IMR-90 (cell line): ENCODE measurements around the gene VPS37C. TPM values are rescaled to one million over a fixed set of nuclear protein-coding genes. Genes with fewer than 3 reads are reported as not detected.

ENCODE experiments used
- ATAC-seq: fragments of 200-7000 bp; cut with Tn5 transposase; 2 replicates; pipeline ENCODE4 v1.9.1; 2020; ENCODE audit warnings: low read depth, mild to moderate bottlenecking, moderate library complexity
- Bru-seq: library from RNA; stranded (reverse); fragments of 400-500 nt; gene quantifications from one replicate; lab custom pipeline; 2021; lab: Mats Ljungman, UMichigan
- BruChase-seq, 2 experiments: library from RNA; stranded (reverse); fragments of 400-500 nt; gene quantifications; one replicate each; lab custom pipeline; 2021; lab: Mats Ljungman, UMichigan
- BruUV-seq: library from RNA; stranded (reverse); fragments of 400-500 nt; replicated peaks from 2 replicates; lab custom pipeline; 2021; lab: Mats Ljungman, UMichigan
- CTCF ChIA-PET: fragments of 300-600 bp; formaldehyde crosslinking; extraction: SDS; loops from one replicate; lab custom pipeline; 2021; ENCODE audit warnings: antibody characterized with exemption; lab: Yijun Ruan, JAX
- POLR2A ChIA-PET: fragments of 300-600 bp; sonication (Branson Sonifier 250); formaldehyde crosslinking; loops from one replicate; lab custom pipeline; 2022; ENCODE audit warnings: antibody characterized with exemption; ENCODE audit not compliant: unreplicated experiment; lab: Charles Lee
- DNase-seq: peaks from one replicate; pipeline ENCODE4 v3.0.0; 2013
- H2AFZ ChIP-seq: replicated peaks from 2 replicates; pipeline ENCODE3; 2013; ENCODE audit warnings: low read length, mild to moderate bottlenecking; ENCODE audit not compliant: poor library complexity
- H2AK5ac ChIP-seq: 2 replicates; pipeline ENCODE4 v1.6.1; 2013; ENCODE audit warnings: low read depth, low read length, inconsistent platforms
- H2AK9ac ChIP-seq: replicated peaks from 2 replicates; pipeline ENCODE3; 2013; ENCODE audit warnings: mild to moderate bottlenecking, low read depth, low read length, moderate library complexity; ENCODE audit not compliant: poor library complexity
- H2BK120ac ChIP-seq: 2 replicates; pipeline ENCODE4 v1.6.1; 2013; ENCODE audit warnings: low read depth, low read length, inconsistent platforms
- H2BK15ac ChIP-seq: 3 replicates; pipeline ENCODE4 v1.6.1; 2013; ENCODE audit warnings: low read depth, low read length, inconsistent platforms
- H2BK20ac ChIP-seq: 2 replicates; pipeline ENCODE4 v1.6.1; 2013; ENCODE audit warnings: low read depth, mild to moderate bottlenecking, inconsistent platforms, low read length, moderate library complexity
- H2BK5ac ChIP-seq: 2 replicates; pipeline ENCODE4 v1.6.1; 2013; ENCODE audit warnings: mild to moderate bottlenecking, low read depth, low read length, inconsistent platforms; ENCODE audit not compliant: poor library complexity, severe bottlenecking
- H3K14ac ChIP-seq: replicated peaks from 2 replicates; pipeline ENCODE4 v1.6.1; 2013; ENCODE audit warnings: low read depth, low read length, inconsistent platforms
- H3K18ac ChIP-seq: 2 replicates; pipeline ENCODE4 v1.6.1; 2013; ENCODE audit warnings: low read depth, low read length, control low read depth
- H3K23ac ChIP-seq: 2 replicates; pipeline ENCODE4 v1.6.1; 2013; ENCODE audit warnings: low read depth, low read length, inconsistent platforms
- H3K27ac ChIP-seq: 2 replicates; pipeline ENCODE4 v1.5.1; 2013; ENCODE audit warnings: mild to moderate bottlenecking, control low read depth, low read length; ENCODE audit not compliant: insufficient read depth
- H3K27me3 ChIP-seq: 2 replicates; pipeline ENCODE4 v1.6.1; 2013; ENCODE audit warnings: low read length; ENCODE audit not compliant: control insufficient read depth, insufficient read depth
- H3K36me3 ChIP-seq: 2 replicates; pipeline ENCODE4 v1.6.1; 2013; ENCODE audit warnings: low read length, mixed read lengths; ENCODE audit not compliant: control insufficient read depth, insufficient read depth
- H3K4ac ChIP-seq: 2 replicates; pipeline ENCODE4 v1.6.1; 2013; ENCODE audit warnings: low read depth, low read length, inconsistent platforms
- H3K4me1 ChIP-seq: 2 replicates; pipeline ENCODE4 v1.6.1; 2013; ENCODE audit warnings: low read length, mixed read lengths; ENCODE audit not compliant: control insufficient read depth, insufficient read depth
- H3K4me2 ChIP-seq: 2 replicates; pipeline ENCODE4 v1.6.1; 2013; ENCODE audit warnings: low read depth, mild to moderate bottlenecking, control low read depth, low read length, moderate library complexity
- H3K4me3 ChIP-seq: 2 replicates; pipeline ENCODE4 v1.5.1; 2013; ENCODE audit warnings: low read depth, mild to moderate bottlenecking, control low read depth, low read length, moderate library complexity; ENCODE audit not compliant: insufficient read depth
- H3K56ac ChIP-seq: 2 replicates; pipeline ENCODE4 v1.6.1; 2013; ENCODE audit warnings: low read length, inconsistent platforms; ENCODE audit not compliant: insufficient read depth; ENCODE audit errors: extremely low read depth
- H3K79me1 ChIP-seq, 2 experiments: 2 replicates each; pipeline ENCODE4 v1.6.1; 2013; ENCODE audit warnings: low read length in 2 of 2, inconsistent platforms in 1 of 2, low read depth in 1 of 2
- H3K9ac ChIP-seq: 2 replicates; pipeline ENCODE4 v1.6.1; 2013; ENCODE audit warnings: low read depth, low read length, control low read depth
- H3K9me1 ChIP-seq: 2 replicates; pipeline ENCODE4 v1.6.1; 2013; ENCODE audit warnings: low read length, inconsistent platforms; ENCODE audit not compliant: insufficient read depth
- H3K9me3 ChIP-seq: 2 replicates; pipeline ENCODE4 v1.6.1; 2013; ENCODE audit warnings: low read length; ENCODE audit not compliant: control insufficient read depth, insufficient read depth
- H4K20me1 ChIP-seq: 2 replicates; pipeline ENCODE4 v1.6.1; 2013; ENCODE audit warnings: low read length, inconsistent platforms; ENCODE audit not compliant: insufficient read depth
- H4K5ac ChIP-seq: 2 replicates; pipeline ENCODE4 v1.6.1; 2013; ENCODE audit warnings: mild to moderate bottlenecking, low read depth, low read length, control low read depth
- H4K8ac ChIP-seq, 2 experiments: 2 replicates each; pipeline ENCODE4 v1.6.1; 2013; ENCODE audit warnings: low read depth in 2 of 2, low read length in 2 of 2, control low read depth in 1 of 2, inconsistent platforms in 1 of 2
- H4K91ac ChIP-seq: 2 replicates; pipeline ENCODE4 v1.6.1; 2013; ENCODE audit warnings: low read depth, low read length, inconsistent platforms; ENCODE audit not compliant: insufficient read depth
- BHLHE40 ChIP-seq: fragments of 150-350 bp; IDR thresholded peaks from 2 replicates; pipeline ENCODE4 v1.6.1; 2016; ENCODE audit warnings: mild to moderate bottlenecking, low read depth, low read length
- CEBPB ChIP-seq: IDR thresholded peaks from 2 replicates; pipeline ENCODE4 v1.6.1; 2012; ENCODE audit warnings: low read depth, low read length, improper control_type of control experiment
- CHD1 ChIP-seq: IDR thresholded peaks from 2 replicates; pipeline ENCODE4 v1.6.1; 2012; ENCODE audit warnings: low read depth, low read length, improper control_type of control experiment
- ELK1 ChIP-seq: fragments of 150-350 bp; IDR thresholded peaks from 2 replicates; pipeline ENCODE4 v1.6.1; 2016; ENCODE audit warnings: low read depth, mild to moderate bottlenecking, low read length, moderate library complexity, borderline replicate concordance
- MAZ ChIP-seq: IDR thresholded peaks from 2 replicates; pipeline ENCODE4 v1.6.1; 2012; ENCODE audit warnings: low read depth, mild to moderate bottlenecking, low read length, improper control_type of control experiment, moderate library complexity, borderline replicate concordance
- MXI1 ChIP-seq: IDR thresholded peaks from 2 replicates; pipeline ENCODE4 v1.6.1; 2012; ENCODE audit warnings: low read depth, mild to moderate bottlenecking, low read length, moderate library complexity, borderline replicate concordance
- POLR2A ChIP-seq: IDR thresholded peaks from 2 replicates; pipeline ENCODE4 v1.6.1; 2012; ENCODE audit warnings: mild to moderate bottlenecking, low read depth, low read length
- RAD21 ChIP-seq: IDR thresholded peaks from 2 replicates; pipeline ENCODE4 v1.6.1; 2012; ENCODE audit warnings: low read length, improper control_type of control experiment
- RCOR1 ChIP-seq: IDR thresholded peaks from 2 replicates; pipeline ENCODE4 v1.6.1; 2012; ENCODE audit warnings: mild to moderate bottlenecking, low read length, improper control_type of control experiment; ENCODE audit not compliant: insufficient replicate concordance
- SMC3 ChIP-seq: fragments of 150-350 bp; IDR thresholded peaks from 2 replicates; pipeline ENCODE4 v1.6.1; 2016; ENCODE audit warnings: low read depth, mild to moderate bottlenecking, antibody characterized with exemption, low read length, moderate library complexity
- USF2 ChIP-seq: fragments of 150-350 bp; IDR thresholded peaks from 2 replicates; pipeline ENCODE4 v1.6.1; 2017; ENCODE audit warnings: mild to moderate bottlenecking, antibody characterized with exemption, low read length, low read depth
- WGBS, 2 experiments: methylation state at CpG; one replicate each; pipeline versions ENCODE4 v1.1.5 to v1.1.7; 2013; ENCODE audit warnings: missing lambda C conversion rate in 2 of 2; ENCODE audit not compliant: insufficient read length in 1 of 2; ENCODE audit errors: extremely low coverage in 2 of 2; 5-methylcytosine and 5-hydroxymethylcytosine counted together
- dilution Hi-C: fragments of 300-500 bp; cut with HindIII; formaldehyde crosslinking; loops from one replicate; pipeline ENCODE4 v1.14.3; 2018; ENCODE audit warnings: low sequenced_read_pairs; ENCODE audit not compliant: unreplicated experiment
- in situ Hi-C: fragments of 300-500 bp; cut with MboI; formaldehyde crosslinking; loops from 3 replicates; pipeline ENCODE4 v1.14.3; 2019; ENCODE audit warnings: low sequenced_read_pairs, inconsistent platforms, mixed read lengths
- intact Hi-C: fragments of 100-400 bp; cut with micrococcal nuclease; formaldehyde crosslinking; loops from 2 replicates; pipeline ENCODE4 v1.10.0; 2022
- long read RNA-seq: library from polyadenylated mRNA; unstranded; transcript quantifications from one replicate; pipeline ENCODE4 v2.0.0, GENCODE V29; 2021; ENCODE audit not compliant: unreplicated experiment
- polyA plus RNA-seq, 3 experiments: library from polyadenylated mRNA; depleted of rRNA; stranded (reverse); fragments of >200 nt; gene quantifications; 2 replicates each; pipeline ENCODE4 v1.2.3, GENCODE V29; 2012; ENCODE audit warnings: low replicate concordance in 1 of 3
- total RNA-seq: library from RNA; depleted of rRNA; stranded (reverse); fragments of >200 nt; gene quantifications from 2 replicates; pipeline ENCODE4 v1.2.3, GENCODE V29; 2012; rRNA removed

VPS37C gene
- total RNA-seq (3.2 and 3.6 TPM in 2 replicates), polyA plus RNA-seq (2012; rRNA removed) (13.2 and 14.1 TPM in 2 replicates), Bru-seq, nascent RNA (percentile 89 among the genes with signal in this experiment), BruChase-seq, experiment 1, labeled RNA remaining after a 6-hour chase (percentile 83 among the genes with signal in this experiment), BruChase-seq, experiment 2, labeled RNA remaining after a 2-hour chase (percentile 81 among the genes with signal in this experiment)
- 11.1 and 14.1 TPM in 2 replicates for polyA plus RNA-seq (2012; cell fraction: cytosol; rRNA removed)
- polyA plus RNA-seq (2012; cell fraction: nucleus; rRNA removed; ENCODE audit: low replicate concordance): 29.3 and 30.3 TPM in 2 replicates
- long read RNA-seq, partial matches to known transcripts: 0 of 11 reads
- long read RNA-seq, other reads (novel, unspliced or antisense): 10 of 11 reads

- peak within 1 kb of the TSS; percentile 97 for H2AK5ac ChIP-seq
- H3K4me2 ChIP-seq: peak within 1 kb of the TSS; percentile 97
- H3K4me1 ChIP-seq: peaks cover 9% of the 10 kb centered on the region
- peaks cover 18 to 38% of the 10 kb centered on the region in 2 experiments for H3K79me1 ChIP-seq
- peak within 1 kb of the TSS; percentile 96 for H2BK5ac ChIP-seq
- no peaks in the 10 kb centered on the region for H3K36me3 ChIP-seq
- peak within 1 kb of the TSS; percentile 92; the same call in 2 of the 3 replicates for H2BK15ac ChIP-seq
- H3K27ac ChIP-seq: peak within 1 kb of the TSS; percentile 85
- ATAC-seq: peak; percentile 96
- DNase-seq: peak; percentile 83
- peak within 1 kb of the TSS; percentile 89 for H3K9ac ChIP-seq
- in situ Hi-C loops (no loop called here), intact Hi-C loops (no loop called here), dilution Hi-C loops (no loop called here)
- H3K23ac ChIP-seq: peak within 1 kb of the TSS; percentile 99
- peaks cover 13% of the 10 kb centered on the region for H3K9me1 ChIP-seq
- H3K14ac ChIP-seq: peak within 1 kb of the TSS; percentile 99
- H3K56ac ChIP-seq: peak within 1 kb of the TSS; percentile 78
- BruUV-seq: no TSS peak
- 0% methylated on average over 24 of the region's 85 CpGs; no CpG with 5 or more reads in 1 of the 2 experiments for WGBS, 2 experiments
- H3K4me3 ChIP-seq: peak within 1 kb of the TSS; percentile 82
- peak within 1 kb of the TSS; percentile 98 for H2AFZ ChIP-seq
- H2BK120ac ChIP-seq: peak within 1 kb of the TSS; percentile 92
- H4K8ac ChIP-seq: peak within 1 kb of the TSS; percentile 98 to 99
- ChIA-PET CTCF (no interaction called here), POLR2A (no interaction called here)
- peak within 1 kb of the TSS; percentile 96 for H4K91ac ChIP-seq
- H3K4ac ChIP-seq: peak within 1 kb of the TSS; percentile 100
- peak within 1 kb of the TSS; percentile 83 for H4K5ac ChIP-seq
- H4K20me1 ChIP-seq: no peaks in the 10 kb centered on the region
- no peaks in the 10 kb centered on the region for H3K9me3 ChIP-seq
- peak; percentile 95 for TF ChIP-seq USF2
- TF ChIP-seq MXI1: no peak
- no peak for TF ChIP-seq RCOR1
- peak; percentile 71; the same call in 1 of the 2 replicates for TF ChIP-seq BHLHE40
- TF ChIP-seq POLR2A: peak; percentile 74
- no peak for TF ChIP-seq ELK1
- no peak for TF ChIP-seq CEBPB
- TF ChIP-seq RAD21: no peak
- peak; percentile 90; the same call in 1 of the 2 replicates for TF ChIP-seq MAZ
- TF ChIP-seq SMC3: no peak
- no peak for TF ChIP-seq CHD1
- H2BK20ac ChIP-seq: peak within 1 kb of the TSS; percentile 86
- peak within 1 kb of the TSS; percentile 67 for H3K18ac ChIP-seq
- peak within 1 kb of the TSS; percentile 93 for H2AK9ac ChIP-seq
- no peaks in the 10 kb centered on the region for H3K27me3 ChIP-seq
Observed at GRCh38 chr11:61161190-61162091, at the start of gene VPS37C. Gene VPS37C (minus strand): TSS chr11:61161426. CDS start chr11:61138829, 22,597 bp downstream.
